H1 (cell line): Measurements from ENCODE around the gene BCAS3. TPM values are rescaled to one million over a fixed set of nuclear protein-coding genes. Genes with fewer than 3 reads are reported as not detected.

Experiments used
- CTCF ChIA-PET: fragments of 300-600 bp; sonication (Branson Sonifier 250); formaldehyde crosslinking; loops from one replicate; lab custom pipeline; 2021; ENCODE audit not compliant: partially characterized antibody; lab: Charles Lee
- POLR2A ChIA-PET: fragments of 300-600 bp; sonication (Branson Sonifier 250); formaldehyde crosslinking; loops from one replicate; lab custom pipeline; 2021; ENCODE audit warnings: inconsistent platforms; ENCODE audit not compliant: partially characterized antibody; lab: Charles Lee
- DNase-seq, 2 experiments: peaks; one replicate each; pipeline versions ENCODE4 v3.0.0 to v3.0.0-alpha.2; 2010 to 2022; ENCODE audit warnings: low spot score in 2 of 2, low read depth in 1 of 2, mixed read lengths in 1 of 2
- FAIRE-seq: peaks from 2 replicates; lab custom pipeline; 2011; peaks lifted over from hg19 to GRCh38; lab: Jason Lieb, UNC
- H2AFZ ChIP-seq: 2 replicates; pipeline ENCODE4 v1.8.1; 2012; ENCODE audit warnings: low read length, inconsistent platforms
- H2AK5ac ChIP-seq: 2 replicates; pipeline ENCODE4 v1.6.1; 2013; ENCODE audit warnings: low read depth, low read length
- H2BK120ac ChIP-seq: replicated peaks from 2 replicates; pipeline ENCODE3; 2013; ENCODE audit warnings: low read depth, low read length, inconsistent platforms
- H2BK12ac ChIP-seq: 2 replicates; pipeline ENCODE4 v1.6.1; 2013; ENCODE audit warnings: low read depth, low read length
- H2BK15ac ChIP-seq: 2 replicates; pipeline ENCODE4 v1.6.1; 2013; ENCODE audit warnings: low read length
- H2BK20ac ChIP-seq: 2 replicates; pipeline ENCODE4 v1.6.1; 2013; ENCODE audit warnings: low read length
- H2BK5ac ChIP-seq: 2 replicates; pipeline ENCODE4 v1.6.1; 2013; ENCODE audit warnings: low read depth, low read length
- H3K14ac ChIP-seq: 2 replicates; pipeline ENCODE4 v1.6.1; 2013; ENCODE audit warnings: inconsistent platforms; ENCODE audit not compliant: insufficient read length
- H3K18ac ChIP-seq: 2 replicates; pipeline ENCODE4 v1.6.1; 2013; ENCODE audit warnings: low read length; ENCODE audit errors: extremely low read depth
- H3K23ac ChIP-seq: 2 replicates; pipeline ENCODE4 v1.6.1; 2013; ENCODE audit warnings: inconsistent platforms; ENCODE audit not compliant: insufficient read length
- H3K23me2 ChIP-seq: 2 replicates; pipeline ENCODE4 v1.6.1; 2013; ENCODE audit warnings: low read depth, low read length
- H3K27ac ChIP-seq: 2 replicates; pipeline ENCODE4 v1.6.1; 2011; ENCODE audit warnings: low read depth, low read length, inconsistent platforms
- H3K27me3 ChIP-seq, 4 experiments: replicated peaks in 1 of 4; 1 replicate in 1 of 4; 2 replicates in 3 of 4; pipeline versions ENCODE4 v1.6.1 to v1.8.1; 2011 to 2013; ENCODE audit warnings: low read length in 3 of 4, mild to moderate bottlenecking in 3 of 4, inconsistent platforms in 2 of 4, mixed read lengths in 2 of 4, moderate library complexity in 1 of 4; ENCODE audit not compliant: control insufficient read depth in 3 of 4, insufficient read depth in 3 of 4; ENCODE audit errors: extremely low read depth in 1 of 4
- H3K36me3 ChIP-seq, 4 experiments: 2 replicates each; pipeline versions ENCODE4 v1.6.1 to v1.8.1; 2011 to 2013; ENCODE audit warnings: mild to moderate bottlenecking in 4 of 4, low read length in 3 of 4, moderate library complexity in 2 of 4, control low read depth in 1 of 4, inconsistent platforms in 1 of 4; ENCODE audit not compliant: insufficient read depth in 4 of 4, control insufficient read depth in 2 of 4
- H3K4ac ChIP-seq: replicated peaks from 2 replicates; pipeline ENCODE3; 2013; ENCODE audit warnings: low read length, low read depth, mixed read lengths, inconsistent platforms; ENCODE audit not compliant: insufficient read length
- H3K4me1 ChIP-seq, 4 experiments: replicated peaks in 1 of 4; 1 replicate in 1 of 4; 2 replicates in 3 of 4; pipeline versions ENCODE4 v1.6.1 to v1.8.1; 2011 to 2013; ENCODE audit warnings: low read length in 3 of 4, inconsistent platforms in 2 of 4, mixed read lengths in 1 of 4; ENCODE audit not compliant: insufficient read depth in 4 of 4, control insufficient read depth in 3 of 4
- H3K4me2 ChIP-seq, 2 experiments: 2 replicates each; pipeline versions ENCODE4 v1.6.1 to v1.8.1; 2011 to 2013; ENCODE audit warnings: low read depth in 2 of 2, low read length in 2 of 2, control low read depth in 1 of 2, inconsistent platforms in 1 of 2, mild to moderate bottlenecking in 1 of 2; ENCODE audit not compliant: insufficient read depth in 1 of 2
- H3K4me3 ChIP-seq, 4 experiments: fragments of 200-600, 300-600 bp in 1 of 4; sonication (generic), shearing (Covaris generic), sonication (Bioruptor Twin) in 1 of 4; 2 replicates each; pipeline versions ENCODE4 v1.5.1 to v1.8.1; 2011 to 2016; ENCODE audit warnings: low read length in 4 of 4, low read depth in 3 of 4, control low read depth in 2 of 4, inconsistent platforms in 2 of 4, mild to moderate bottlenecking in 2 of 4, mixed read lengths in 1 of 4, moderate library complexity in 1 of 4; ENCODE audit not compliant: insufficient read depth in 2 of 4; ENCODE audit errors: extremely low read depth in 1 of 4
- H3K56ac ChIP-seq: replicated peaks from 2 replicates; pipeline ENCODE3; 2013; ENCODE audit warnings: low read depth, mild to moderate bottlenecking, mixed read lengths, low read length, inconsistent platforms; ENCODE audit not compliant: insufficient read length
- H3K79me1 ChIP-seq: 2 replicates; pipeline ENCODE4 v1.6.1; 2013; ENCODE audit warnings: low read depth, low read length, control low read depth
- H3K79me2 ChIP-seq, 2 experiments: 2 replicates each; pipeline versions ENCODE4 v1.6.1 to v1.8.1; 2012 to 2013; ENCODE audit warnings: low read length in 2 of 2, mild to moderate bottlenecking in 2 of 2, inconsistent platforms in 1 of 2; ENCODE audit not compliant: insufficient read depth in 2 of 2, control insufficient read depth in 1 of 2
- H3K9ac ChIP-seq, 4 experiments: replicated peaks in 1 of 4; 1 replicate in 1 of 4; 2 replicates in 3 of 4; pipeline versions ENCODE4 v1.6.1 to v1.8.1; 2011 to 2013; ENCODE audit warnings: low read depth in 3 of 4, low read length in 3 of 4, control low read depth in 2 of 4, mild to moderate bottlenecking in 2 of 4, moderate library complexity in 2 of 4, inconsistent platforms in 1 of 4; ENCODE audit errors: extremely low read depth in 1 of 4
- H3K9me3 ChIP-seq, 2 experiments: 2 replicates each; pipeline versions ENCODE4 v1.6.1 to v1.8.1; 2012 to 2013; ENCODE audit warnings: mild to moderate bottlenecking in 2 of 2, moderate library complexity in 2 of 2, control low read depth in 1 of 2, inconsistent platforms in 1 of 2, low read depth in 1 of 2, low read length in 1 of 2, mixed read lengths in 1 of 2; ENCODE audit not compliant: insufficient read depth in 2 of 2
- H4K20me1 ChIP-seq, 2 experiments: replicated peaks in 1 of 2; 2 replicates each; pipeline versions ENCODE3 to v1.8.1; 2011 to 2013; ENCODE audit warnings: inconsistent platforms in 2 of 2, low read length in 2 of 2, mild to moderate bottlenecking in 1 of 2; ENCODE audit not compliant: insufficient read depth in 2 of 2, control insufficient read depth in 1 of 2
- H4K5ac ChIP-seq: 2 replicates; pipeline ENCODE4 v1.6.1; 2013; ENCODE audit warnings: low read length, low read depth, mixed read lengths, inconsistent platforms; ENCODE audit not compliant: insufficient read length
- H4K8ac ChIP-seq: 2 replicates; pipeline ENCODE4 v1.8.0; 2013; ENCODE audit warnings: mild to moderate bottlenecking, moderate library complexity, low read length, inconsistent platforms; ENCODE audit not compliant: insufficient read depth; ENCODE audit errors: extremely low read depth
- H4K91ac ChIP-seq: replicated peaks from 2 replicates; pipeline ENCODE3; 2013; ENCODE audit warnings: low read length, mixed read lengths, inconsistent platforms; ENCODE audit not compliant: insufficient read length
- BCL11A ChIP-seq, 2 experiments: IDR thresholded peaks; one replicate each; pipeline ENCODE4 v1.6.1; 2011; ENCODE audit warnings: low read depth in 2 of 2, low read length in 2 of 2, mild to moderate bottlenecking in 2 of 2
- CBX5 ChIP-seq: fragments of 300-800, 300-1000 bp; sonication (generic); IDR thresholded peaks from 2 replicates; pipeline ENCODE4 v1.7.1; 2016; ENCODE audit warnings: antibody characterized with exemption, low read length, low read depth
- KDM5A ChIP-seq: fragments of 200-600 bp; IDR thresholded peaks from 2 replicates; pipeline ENCODE4 v1.7.1; 2012; ENCODE audit warnings: mild to moderate bottlenecking, low read length, inconsistent platforms, mixed read lengths
- SAP30 ChIP-seq: fragments of 300-600 bp; sonication (generic); IDR thresholded peaks from 2 replicates; pipeline ENCODE4 v1.7.1; 2012; ENCODE audit warnings: low read length, moderate library complexity, mild to moderate bottlenecking, inconsistent platforms; ENCODE audit not compliant: insufficient read depth, insufficient replicate concordance
- TAF1 ChIP-seq: IDR thresholded peaks from 2 replicates; pipeline ENCODE4 v1.6.1; 2011; ENCODE audit warnings: mild to moderate bottlenecking, low read depth, low read length
- TAF7 ChIP-seq: optimal IDR thresholded peaks from 2 replicates; pipeline ENCODE3; 2011; ENCODE audit warnings: low read depth, mild to moderate bottlenecking, inconsistent platforms, low read length, moderate library complexity, borderline replicate concordance
- polyA plus RNA-seq, 7 experiments: library from polyadenylated mRNA; depleted of rRNA in 3 of 7; stranded (reverse) in 5 of 7; unstranded in 2 of 7; fragments of >200 nt in 5 of 7; fragments of 200-250 nt in 2 of 7; gene quantifications; 1 replicate in 5 of 7; 2 replicates in 1 of 7; 4 replicates in 1 of 7; pipeline versions ENCODE4 v1.2.1 to v1.2.3, GENCODE V29; 2011 to 2013; ENCODE audit warnings: missing spikeins in 2 of 7, mixed read lengths in 2 of 7
- total RNA-seq: library from RNA; stranded (reverse); fragmentation: NEBNext Ultra II Directional; extraction: Animal tissue kit (Norgen Biotek cat#: 25700); gene quantifications from 2 replicates; pipeline ENCODE4 v1.2.1, GENCODE V29; 2021

The BCAS3 gene
- total and polyA plus RNA-seq, 2 of the 8 experiments (the other 6 are each of a cell fraction or from before 2014, with no cell fraction given) = 9.9 to 13.3 TPM

DNA sequence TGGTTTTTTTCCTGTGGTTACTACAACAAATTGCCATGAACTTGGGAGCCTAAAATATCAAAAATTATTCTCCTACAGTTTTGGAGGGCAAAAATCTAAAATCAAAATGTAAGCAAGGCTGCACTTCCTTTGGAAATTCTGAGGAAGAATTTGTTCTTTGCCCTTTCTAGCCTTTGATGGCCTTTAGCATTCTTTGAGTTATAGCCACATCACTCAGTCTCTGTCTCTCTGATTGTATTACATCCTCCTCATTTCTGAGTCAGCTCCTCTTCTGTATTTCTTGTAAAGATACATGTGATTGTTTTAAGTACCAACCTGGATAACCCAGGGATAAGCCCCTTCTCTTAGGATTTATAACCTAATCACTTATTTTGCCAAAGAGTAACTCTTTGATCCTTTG is 282.0 kb downstream of the BCAS3 start:
- no peak overlapping the region for H3K14ac ChIP-seq
- H2BK5ac ChIP-seq = no peak overlapping the region
- no peaks in the 10 kb centered on the region for H3K79me1 ChIP-seq
- H3K79me2 ChIP-seq = no peaks in the 10 kb centered on the region
- ChIA-PET CTCF (no interaction called here), POLR2A (no interaction called here)
- H3K9ac ChIP-seq = no peak overlapping the region
- no peak overlapping the region for H2AK5ac ChIP-seq
- H2BK20ac ChIP-seq = no peak overlapping the region
- no peak overlapping the region for H3K23ac ChIP-seq
- no peak overlapping the region for H4K5ac ChIP-seq
- no peaks in the 10 kb centered on the region for H4K20me1 ChIP-seq
- no peak overlapping the region for H4K91ac ChIP-seq
- no peak overlapping the region for H2AFZ ChIP-seq
- peaks cover 0 to 6% (median 0%) of the 10 kb centered on the region in 4 experiments; a peak in 2 of 8 replicates for H3K36me3 ChIP-seq
- no peaks in the 10 kb centered on the region for H3K23me2 ChIP-seq
- DNase-seq (no peak), FAIRE-seq (no peak)
- no peak overlapping the region for H4K8ac ChIP-seq
- H3K9me3 ChIP-seq = no peaks in the 10 kb centered on the region
- H3K4me3 ChIP-seq = no peak overlapping the region
- H3K27ac ChIP-seq = no peak overlapping the region
- no peaks in the 10 kb centered on the region for H3K27me3 ChIP-seq
- no peak overlapping the region for H2BK15ac ChIP-seq
- no peaks in the 10 kb centered on the region for H3K4me1 ChIP-seq
- TF ChIP-seq CBX5 (no peak), TAF7 (no peak), TAF1 (no peak), KDM5A (no peak), BCL11A (IDR thresholded peaks at IDR 0.05; ENCODE audit: low read depth in 2 of 2, low read length in 2 of 2) (no peak), SAP30 (no peak)
- no peak overlapping the region for H3K4me2 ChIP-seq
- no peak overlapping the region for H3K4ac ChIP-seq
- no peak overlapping the region for H2BK12ac ChIP-seq
- H3K56ac ChIP-seq = no peak overlapping the region
- H3K18ac ChIP-seq = no peak overlapping the region
- no peak overlapping the region for H2BK120ac ChIP-seq
